Upper lobe of left lung (tissue), 6 donors: ENCODE data around the gene GATD1. TPM values are rescaled to one million over a fixed set of nuclear protein-coding genes. Genes with fewer than 3 reads are reported as not detected.

Source experiments
- ATAC-seq, 2 donors: fragments of 200-7000 bp; cut with Tn5 transposase; one replicate each; pipeline ENCODE4 v1.9.1; 2022; ENCODE audit warnings: mild to moderate bottlenecking in 2 of 2, moderate library complexity in 2 of 2; ENCODE audit not compliant: low FRiP score in 2 of 2
- DNase-seq, 2 donors: peaks; one replicate each; pipeline ENCODE4 v3.0.0-alpha.2; 2019 to 2020
- H3K27ac ChIP-seq, 4 donors: fragments of 200-600 bp; sonication (generic); one replicate each; pipeline ENCODE4 v1.5.1; 2016 to 2019
- H3K27me3 ChIP-seq, 4 donors: fragments of 200-600 bp; sonication (generic); one replicate each; pipeline ENCODE4 v1.5.1; 2017 to 2019
- H3K36me3 ChIP-seq, 4 donors: fragments of 200-600 bp; sonication (generic); one replicate each; pipeline ENCODE4 v1.5.1; 2016 to 2019
- H3K4me1 ChIP-seq, 4 donors: fragments of 200-600 bp; sonication (generic); one replicate each; pipeline ENCODE4 v1.5.1; 2018 to 2019
- H3K4me3 ChIP-seq, 4 donors: fragments of 200-600 bp; sonication (generic); one replicate each; pipeline ENCODE4 v1.5.1; 2017 to 2019; ENCODE audit warnings: mild to moderate bottlenecking in 2 of 4, moderate library complexity in 1 of 4
- H3K9me3 ChIP-seq, 4 donors: fragments of 200-600 bp; sonication (generic); one replicate each; pipeline ENCODE4 v1.5.1; 2018 to 2019
- EP300 ChIP-seq, 4 donors: sonication (generic); formaldehyde crosslinking; IDR thresholded peaks; one replicate each; pipeline ENCODE4 v1.5.1; 2017; ENCODE audit warnings: antibody characterized with exemption in 4 of 4, control low read depth in 2 of 4
- POLR2A ChIP-seq, 4 donors: fragments of 450-650 bp; IDR thresholded peaks; one replicate each; pipeline ENCODE4 v1.5.1; 2016 to 2017; ENCODE audit warnings: antibody characterized with exemption in 4 of 4, mild to moderate bottlenecking in 2 of 4
- POLR2AphosphoS5 ChIP-seq, 2 donors: sonication (generic); formaldehyde crosslinking; IDR thresholded peaks; one replicate each; pipeline ENCODE4 v1.5.1; 2017; ENCODE audit warnings: antibody characterized with exemption in 2 of 2
- WGBS, 2 donors: methylation state at CpG; one replicate each; pipeline ENCODE4 v1.1.5; 2017 to 2018; 5-methylcytosine and 5-hydroxymethylcytosine counted together
- total RNA-seq, 6 donors: library from RNA; depleted of rRNA in 4 of 6; stranded (reverse); fragments of >200 nt in 4 of 6; gene quantifications; one replicate each; pipeline versions ENCODE4 v1.1.0 to v1.2.1, GENCODE V29; 2016 to 2021
- TF ChIP-seq, protein P1 (sequence below), 6 experiments: fragments of 450-650 bp in 4 of 6; fragments of 200-600 bp in 2 of 6; sonication (generic) in 2 of 6; IDR thresholded peaks; one replicate each; pipeline ENCODE4 v1.5.1; 2016 to 2019; ENCODE audit warnings: antibody characterized with exemption in 6 of 6
- donor health status: DM: no; HTN: no; CAD: no; lungs with moderate emphysema.
- donor health status: DM: no; HTN: yes; CAD: no; lungs with severe emphysema.

Gene GATD1
- total RNA-seq, 6 donors from 2014 or later, result 14.8 to 77.7 (median 63.6) TPM

GRCh38 chr11:727859-728748 is 49.2 kb downstream of the GATD1 start:
- peak overlapping the region; percentile 30 to 79 (median 50) for H3K27ac ChIP-seq
- peaks cover 20 to 51% (median 28%) of the 10 kb centered on the region in 4 donors for H3K4me1 ChIP-seq
- TF ChIP-seq EP300 (IDR thresholded peaks at IDR 0.05), result no peak
- TF ChIP-seq, protein P1, sequence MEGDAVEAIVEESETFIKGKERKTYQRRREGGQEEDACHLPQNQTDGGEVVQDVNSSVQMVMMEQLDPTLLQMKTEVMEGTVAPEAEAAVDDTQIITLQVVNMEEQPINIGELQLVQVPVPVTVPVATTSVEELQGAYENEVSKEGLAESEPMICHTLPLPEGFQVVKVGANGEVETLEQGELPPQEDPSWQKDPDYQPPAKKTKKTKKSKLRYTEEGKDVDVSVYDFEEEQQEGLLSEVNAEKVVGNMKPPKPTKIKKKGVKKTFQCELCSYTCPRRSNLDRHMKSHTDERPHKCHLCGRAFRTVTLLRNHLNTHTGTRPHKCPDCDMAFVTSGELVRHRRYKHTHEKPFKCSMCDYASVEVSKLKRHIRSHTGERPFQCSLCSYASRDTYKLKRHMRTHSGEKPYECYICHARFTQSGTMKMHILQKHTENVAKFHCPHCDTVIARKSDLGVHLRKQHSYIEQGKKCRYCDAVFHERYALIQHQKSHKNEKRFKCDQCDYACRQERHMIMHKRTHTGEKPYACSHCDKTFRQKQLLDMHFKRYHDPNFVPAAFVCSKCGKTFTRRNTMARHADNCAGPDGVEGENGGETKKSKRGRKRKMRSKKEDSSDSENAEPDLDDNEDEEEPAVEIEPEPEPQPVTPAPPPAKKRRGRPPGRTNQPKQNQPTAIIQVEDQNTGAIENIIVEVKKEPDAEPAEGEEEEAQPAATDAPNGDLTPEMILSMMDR (IDR thresholded peaks at IDR 0.05), result peak; percentile 96 to 99 (median 98)
- TF ChIP-seq POLR2AphosphoS5 (IDR thresholded peaks at IDR 0.05), result peak; percentile 17 to 22
- TF ChIP-seq POLR2A (IDR thresholded peaks at IDR 0.05), result peak in 1 of 4 donors; percentile 32
- peak; percentile 88 to 95 for ATAC-seq
- H3K9me3 ChIP-seq, result no peaks in the 10 kb centered on the region
- peak; percentile 94 to 96 for DNase-seq
- H3K27me3 ChIP-seq, result peaks cover 0 to 22% (median 8%) of the 10 kb centered on the region in 4 donors
- H3K4me3 ChIP-seq, result no peak overlapping the region
- WGBS, 2 donors, result 47 to 66% methylated on average over 4 to 14 of the region's 31 CpGs
- peaks cover 0 to 4% (median 1%) of the 10 kb centered on the region in 4 donors for H3K36me3 ChIP-seq

- TF ChIP-seq POLR2AphosphoS5 (IDR thresholded peaks at IDR 0.05) (no peak), POLR2A (IDR thresholded peaks at IDR 0.05) (no peak), EP300 (IDR thresholded peaks at IDR 0.05) (no peak)
- TF ChIP-seq, protein P1 (IDR thresholded peaks at IDR 0.05), result no peak
These were observed 50.0 kb downstream of the GATD1 start for GRCh38 chr11:727281-727701.

DNA sequence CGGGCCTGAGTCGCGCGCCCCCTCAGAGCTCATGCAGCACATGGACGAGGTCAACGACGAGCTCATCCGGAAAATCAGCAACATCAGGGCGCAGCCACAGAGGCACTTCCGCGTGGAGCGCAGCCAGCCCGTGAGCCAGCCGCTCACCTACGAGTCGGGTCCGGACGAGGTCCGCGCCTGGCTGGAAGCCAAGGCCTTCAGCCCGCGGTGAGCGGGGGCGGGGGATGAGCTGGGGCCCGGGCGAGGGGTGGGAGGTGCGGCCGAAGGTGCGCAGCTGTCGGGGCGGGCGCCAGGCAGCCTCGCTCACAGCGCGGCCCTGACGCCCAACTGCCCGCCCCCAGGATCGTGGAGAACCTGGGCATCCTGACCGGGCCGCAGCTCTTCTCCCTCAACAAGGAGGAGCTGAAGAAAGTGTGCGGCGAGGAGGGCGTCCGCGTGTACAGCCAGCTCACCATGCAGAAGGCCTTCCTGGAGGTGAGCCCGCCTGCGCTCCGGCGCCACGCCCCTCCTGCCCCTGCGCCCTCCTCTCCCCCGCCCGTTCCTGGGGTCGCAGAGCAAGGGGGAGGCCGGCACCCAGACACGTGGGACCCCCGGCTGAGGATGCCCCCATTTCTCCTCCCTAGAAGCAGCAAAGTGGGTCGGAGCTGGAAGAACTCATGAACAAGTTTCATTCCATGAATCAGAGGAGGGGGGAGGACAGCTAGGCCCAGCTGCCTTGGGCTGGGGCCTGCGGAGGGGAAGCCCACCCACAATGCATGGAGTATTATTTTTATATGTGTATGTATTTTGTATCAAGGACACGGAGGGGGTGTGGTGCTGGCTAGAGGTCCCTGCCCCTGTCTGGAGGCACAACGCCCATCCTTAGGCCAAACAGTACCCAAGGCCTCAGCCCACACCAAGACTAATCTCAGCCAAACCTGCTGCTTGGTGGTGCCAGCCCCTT is 50.7 kb downstream of the GATD1 start:
- Histone ChIP-seq H3K27ac (peak overlapping the region in 1 of 4 donors; percentile 2), H3K4me1 (peaks cover 26 to 60% (median 33%) of the 10 kb centered on the region in 4 donors), H3K9me3 (no peaks in the 10 kb centered on the region), H3K36me3 (peaks cover 0 to 4% (median 1%) of the 10 kb centered on the region in 4 donors), H3K27me3 (peaks cover 0 to 34% (median 12%) of the 10 kb centered on the region in 4 donors), H3K4me3 (peak overlapping the region in 3 of 4 donors; percentile 16 to 42 (median 37))
- ATAC-seq, result no peak
- peak; percentile 57 to 92 for DNase-seq
- TF ChIP-seq POLR2AphosphoS5 (IDR thresholded peaks at IDR 0.05), result no peak
- TF ChIP-seq POLR2A (IDR thresholded peaks at IDR 0.05), result no peak
- TF ChIP-seq, protein P1 (IDR thresholded peaks at IDR 0.05), result no peak
- no peak for TF ChIP-seq EP300 (IDR thresholded peaks at IDR 0.05)
- 37 to 50% methylated on average over 4 to 49 of the region's 61 CpGs for WGBS, 2 donors

More at GRCh38 chr11:727281-727701, 50.0 kb downstream of the GATD1 start:
- WGBS, 2 donors, result 85 to 86% methylated on average over 2 to 12 of the region's 12 CpGs
- H3K4me3 ChIP-seq, result no peak overlapping the region
- H3K36me3 ChIP-seq, result peaks cover 0 to 4% (median 1%) of the 10 kb centered on the region in 4 donors
- H3K27me3 ChIP-seq, result peaks cover 0 to 27% (median 8%) of the 10 kb centered on the region in 4 donors
- peak overlapping the region in 3 of 4 donors; percentile 38 to 79 (median 63) for H3K27ac ChIP-seq
- peaks cover 22 to 52% (median 30%) of the 10 kb centered on the region in 4 donors for H3K4me1 ChIP-seq
- no peaks in the 10 kb centered on the region for H3K9me3 ChIP-seq
- ATAC-seq (peak in 1 of 2 donors; percentile 1), DNase-seq (peak in 1 of 2 donors; percentile 54)

DNA sequence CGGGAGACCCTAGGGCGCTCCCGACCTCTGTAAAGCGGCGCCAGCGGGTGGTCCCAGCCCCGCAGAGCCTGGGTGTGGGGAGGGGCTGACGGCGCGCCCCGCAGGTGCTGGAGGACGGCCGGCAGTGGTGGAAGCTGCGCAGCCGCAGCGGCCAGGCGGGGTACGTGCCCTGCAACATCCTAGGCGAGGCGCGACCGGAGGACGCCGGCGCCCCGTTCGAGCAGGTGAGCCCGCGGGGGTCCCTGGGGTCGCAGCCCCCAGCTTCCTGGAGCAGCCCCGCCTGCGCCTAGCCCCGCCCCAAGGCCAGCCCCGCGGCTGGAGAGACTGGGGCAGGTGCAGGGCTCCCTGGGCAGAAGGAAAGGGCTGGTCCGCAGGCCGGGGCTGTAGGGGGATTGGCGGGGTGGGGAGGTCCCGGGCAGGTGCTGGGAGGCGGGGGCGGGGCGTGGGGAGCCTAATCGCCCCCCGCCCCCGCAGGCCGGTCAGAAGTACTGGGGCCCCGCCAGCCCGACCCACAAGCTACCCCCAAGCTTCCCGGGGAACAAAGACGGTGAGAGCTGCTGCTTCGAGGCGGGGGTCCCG is 51.6 kb downstream of the GATD1 start:
- Histone ChIP-seq H3K36me3 (peaks cover 0 to 4% (median 1%) of the 10 kb centered on the region in 4 donors), H3K27ac (peak overlapping the region in 1 of 4 donors; percentile 2), H3K27me3 (peaks cover 0 to 42% (median 16%) of the 10 kb centered on the region in 4 donors), H3K4me1 (peaks cover 34 to 68% (median 40%) of the 10 kb centered on the region in 4 donors), H3K4me3 (peak overlapping the region in 3 of 4 donors; percentile 16 to 42 (median 37)), H3K9me3 (no peaks in the 10 kb centered on the region)
- ATAC-seq, result no peak
- DNase-seq, result peak in 1 of 2 donors; percentile 86
- TF ChIP-seq EP300 (IDR thresholded peaks at IDR 0.05), result no peak
- WGBS, 2 donors, result 43 to 44% methylated on average over 7 to 18 of the region's 53 CpGs
